GM21529 (cell line): ENCODE measurements around the gene CENPQ.
A peak's percentile ranks its signal among the peaks of the same experiment; 100 is the strongest.

Experiments used
- ATAC-seq: cut with Tn5 transposase; IDR thresholded peaks from one replicate; pipeline ENCODE4 v1.9.1; 2021; ENCODE audit not compliant: unreplicated experiment

CENPQ gene

DNA sequence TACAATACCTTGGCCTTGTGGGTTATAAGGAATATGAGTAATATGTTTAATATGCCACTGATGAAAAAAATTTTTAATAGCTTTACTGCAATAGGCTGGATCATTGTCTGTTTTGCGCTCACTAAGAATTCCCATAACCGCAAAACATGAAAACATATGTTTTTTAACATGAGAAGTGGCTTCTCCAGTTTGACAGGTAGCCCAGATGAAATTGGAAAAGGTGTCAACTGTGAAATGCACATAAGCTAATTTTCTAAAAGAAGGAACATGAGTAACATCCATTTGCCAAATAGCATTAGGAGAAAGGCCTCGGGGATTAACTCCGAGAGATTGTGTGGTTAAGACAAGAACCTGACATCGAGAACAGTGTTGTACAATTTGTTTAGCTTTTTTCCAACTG is 41.5 kb downstream of the CENPQ start:
- no peak for ATAC-seq

GRCh38 chr6:49506569-49507111 is 43.5 kb downstream of the CENPQ start:
- no peak for ATAC-seq

DNA sequence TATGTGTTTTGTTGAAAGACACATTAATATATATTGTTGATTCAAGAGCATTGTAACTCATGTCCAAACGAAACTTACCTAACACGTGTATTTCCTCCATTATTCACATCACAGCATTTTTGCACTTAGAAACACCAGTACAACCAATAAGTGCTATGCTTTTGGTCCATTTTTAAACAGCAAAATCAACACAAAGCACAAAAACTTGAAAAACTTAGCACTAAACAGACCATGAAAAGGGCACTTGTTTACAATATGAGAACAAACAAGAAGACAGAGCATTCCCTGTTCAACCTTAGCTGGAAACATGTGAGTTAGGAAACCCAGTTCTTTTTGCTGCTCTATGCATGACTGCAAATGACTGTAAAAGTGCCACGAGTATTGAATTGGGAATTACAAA is 46.2 kb downstream of the CENPQ start:
- ATAC-seq, result no peak

DNA sequence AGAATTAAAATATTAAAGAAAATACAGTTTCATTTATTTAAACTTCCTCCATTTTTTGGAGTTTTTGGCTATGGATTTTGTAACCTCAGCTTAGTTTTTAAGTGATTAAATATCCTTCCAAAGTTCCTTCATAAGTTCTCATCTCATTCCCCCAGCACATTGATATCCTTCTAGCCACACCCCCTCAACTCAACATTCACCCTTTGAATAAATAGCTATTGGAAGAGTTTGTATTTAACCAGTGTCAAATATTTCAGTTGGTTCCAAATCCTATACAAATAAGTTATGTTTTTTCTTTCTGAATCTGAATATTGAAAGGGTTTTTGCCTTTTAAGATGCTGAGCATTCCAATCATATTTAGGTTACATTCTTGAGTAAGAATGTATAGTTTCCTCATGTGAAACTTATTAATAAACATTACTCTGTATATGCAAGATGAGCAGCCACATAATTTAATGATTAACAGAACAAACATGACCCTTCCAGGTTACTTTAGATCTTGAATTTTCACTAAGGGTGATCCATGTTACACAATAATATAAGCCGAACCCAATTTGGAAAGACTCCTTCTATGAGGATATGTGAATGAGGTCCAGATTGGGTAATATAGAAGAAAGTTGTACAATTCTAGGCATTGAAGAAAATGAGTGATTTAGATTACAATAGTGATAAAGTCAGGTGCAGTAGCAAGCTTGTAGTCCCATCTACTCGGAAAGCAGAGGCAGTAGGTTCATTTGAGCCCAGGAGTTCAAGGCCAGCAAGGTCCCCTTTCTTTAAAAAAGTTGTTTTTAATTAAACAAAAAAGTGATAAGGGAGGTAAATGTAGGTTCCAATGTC is 50.2 kb downstream of the CENPQ start:
- ATAC-seq, result no peak

DNA sequence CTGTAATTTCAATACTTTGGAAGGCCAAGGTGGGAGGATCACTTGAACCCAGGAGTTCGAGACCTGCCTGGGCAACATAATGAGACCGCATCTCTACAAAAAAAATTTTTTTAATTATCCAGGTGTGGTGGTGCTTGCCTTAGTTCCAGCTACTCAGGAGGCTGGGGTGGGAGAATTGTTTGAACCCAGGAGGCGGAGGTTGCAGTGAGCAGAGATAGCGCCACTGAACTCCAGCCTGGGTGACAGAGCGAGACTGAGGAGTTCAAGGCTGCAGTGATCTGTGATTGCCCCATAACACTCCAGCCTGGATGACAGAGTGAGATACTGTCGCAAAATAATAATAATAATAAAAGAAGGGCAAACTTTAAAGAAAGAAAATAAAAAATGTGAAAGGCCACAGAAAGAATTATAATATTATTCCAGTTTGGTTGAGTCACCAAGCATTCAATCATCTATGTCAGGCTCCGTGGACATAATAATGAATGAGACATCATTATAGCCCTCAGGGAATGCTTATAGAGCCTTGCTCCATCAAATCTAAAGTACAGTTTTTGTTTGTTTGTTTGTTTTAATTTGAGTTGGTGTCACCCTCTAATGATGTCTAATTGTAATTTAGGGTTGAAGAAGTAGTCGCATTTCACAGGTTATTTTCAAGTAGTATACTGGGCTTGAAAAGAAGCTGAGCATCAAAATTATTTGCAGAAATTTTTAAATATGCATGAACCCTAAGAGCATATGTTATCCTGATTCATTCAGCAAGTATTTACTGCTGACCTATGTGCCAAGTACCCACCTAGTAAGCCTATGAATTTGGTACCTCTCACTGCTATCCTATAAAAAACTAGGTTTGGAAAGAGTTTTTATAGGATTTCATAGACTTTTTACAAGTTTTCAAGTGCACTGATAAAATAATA is 51.7 kb downstream of the CENPQ start:
- ATAC-seq, result no peak

DNA sequence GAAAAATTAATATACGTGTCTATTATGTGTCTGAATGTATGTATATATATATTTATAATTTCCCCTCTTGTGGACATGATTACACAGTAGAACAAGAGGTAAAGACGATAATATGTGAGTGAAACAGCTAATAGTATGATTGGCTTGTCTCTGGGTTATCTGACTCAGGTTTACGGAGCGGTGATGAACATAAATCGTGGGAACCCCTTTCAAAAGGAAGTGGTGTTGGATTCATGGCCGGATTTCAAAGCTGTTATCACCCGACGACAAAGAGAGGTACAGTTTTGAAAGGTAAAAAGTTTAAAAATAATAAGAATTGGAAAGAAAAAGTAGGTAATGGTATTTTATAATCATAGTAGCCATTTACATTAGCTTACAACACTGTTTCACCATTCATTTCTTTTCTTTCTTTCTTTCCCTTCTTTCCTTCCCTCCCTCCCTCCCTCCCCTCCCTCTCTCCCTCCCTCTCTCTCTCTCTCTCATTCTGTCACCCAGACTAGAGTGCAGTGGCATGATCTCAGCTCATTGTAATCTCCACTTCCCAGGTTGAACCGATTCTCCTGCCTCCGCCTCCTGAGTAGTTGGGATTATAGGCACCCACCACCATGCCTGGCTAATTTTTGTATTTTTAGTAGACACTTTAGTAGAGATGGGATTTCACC is 52.4 kb downstream of the CENPQ start:
- ATAC-seq, result no peak

GRCh38 chr6:49516147-49516505 is 53.0 kb downstream of the CENPQ start:
- ATAC-seq, result no peak

DNA sequence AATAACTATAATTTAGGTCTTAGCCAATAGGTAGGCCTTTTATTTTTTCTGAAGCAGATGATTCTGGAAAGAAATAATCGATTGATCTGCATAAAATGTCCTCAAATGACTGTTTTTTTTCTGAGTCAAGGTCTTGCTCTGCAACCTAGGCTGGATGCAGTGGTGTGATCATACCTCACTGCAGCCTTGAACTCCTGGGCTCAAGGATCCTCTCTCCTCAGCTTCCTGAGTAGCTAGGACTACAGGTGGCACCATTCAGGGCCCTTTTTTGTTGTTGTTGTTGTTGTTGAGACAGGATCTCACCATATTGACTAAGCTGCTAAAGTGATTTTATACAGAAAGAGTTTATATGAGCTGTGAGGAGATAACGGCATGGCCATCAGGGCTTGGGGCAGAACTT is 54.7 kb downstream of the CENPQ start:
- no peak for ATAC-seq

GRCh38 chr6:49519660-49520059 is 56.5 kb downstream of the CENPQ start:
- ATAC-seq, result peak; percentile 94

DNA sequence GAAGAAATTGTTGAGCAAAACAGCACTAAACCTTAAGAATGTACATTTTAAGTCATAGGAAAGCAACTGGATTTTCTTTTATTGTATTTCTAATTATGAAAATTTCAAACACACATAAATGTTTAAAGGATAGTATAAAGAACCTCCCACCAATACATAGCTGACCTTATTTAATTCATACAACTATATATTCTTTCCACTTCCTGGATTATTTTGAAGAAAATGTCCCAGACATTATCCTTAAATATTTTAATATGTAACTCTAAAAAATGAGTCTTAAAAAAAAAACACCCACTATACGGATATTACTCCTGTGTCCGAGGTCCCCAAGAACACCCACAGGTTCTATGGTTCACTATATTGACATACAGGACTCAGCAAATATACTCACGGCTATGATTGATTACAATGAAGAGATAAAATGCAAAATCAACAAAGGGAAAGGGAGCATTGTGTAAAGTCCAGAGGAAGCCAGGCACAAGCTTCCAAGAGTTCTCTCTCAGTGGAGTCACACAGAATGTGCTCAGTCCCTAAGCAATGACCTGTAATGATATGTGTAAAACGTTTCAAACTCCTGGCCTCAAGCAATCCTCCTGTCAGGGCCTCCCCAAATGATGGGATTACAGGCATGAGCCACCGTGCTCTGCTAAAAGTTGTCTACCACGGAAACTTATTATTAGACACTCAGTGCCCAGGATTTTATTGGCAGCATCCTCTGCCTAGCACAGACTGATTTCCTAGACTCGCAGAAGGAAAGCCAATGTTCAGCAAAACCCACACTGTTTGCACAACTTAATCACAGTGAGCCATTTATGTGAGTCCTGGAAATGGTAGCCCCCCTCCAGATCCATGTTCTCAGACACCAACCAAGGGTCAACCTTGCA is 59.8 kb downstream of the CENPQ start:
- ATAC-seq, result no peak

GRCh38 chr6:49523901-49524300 is 60.7 kb downstream of the CENPQ start:
- no peak for ATAC-seq

GRCh38 chr6:49524541-49524940 is 61.4 kb downstream of the CENPQ start:
- no peak for ATAC-seq

DNA sequence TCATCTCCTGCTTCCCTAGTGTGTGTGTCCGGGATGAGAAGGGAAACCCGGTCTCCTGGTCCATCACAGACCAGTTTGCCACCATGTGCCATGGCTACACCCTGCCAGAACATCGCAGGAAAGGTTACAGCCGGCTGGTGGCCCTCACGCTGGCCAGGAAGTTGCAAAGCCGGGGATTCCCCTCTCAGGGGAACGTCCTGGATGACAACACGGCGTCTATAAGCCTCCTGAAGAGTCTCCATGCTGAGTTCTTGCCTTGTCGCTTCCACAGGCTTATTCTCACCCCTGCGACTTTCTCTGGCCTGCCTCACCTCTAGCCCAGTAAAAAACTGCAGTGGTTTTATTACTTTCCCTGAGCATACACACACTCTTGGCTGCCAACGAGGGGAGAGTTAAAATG is 63.4 kb downstream of the CENPQ start:
- ATAC-seq, result no peak

DNA sequence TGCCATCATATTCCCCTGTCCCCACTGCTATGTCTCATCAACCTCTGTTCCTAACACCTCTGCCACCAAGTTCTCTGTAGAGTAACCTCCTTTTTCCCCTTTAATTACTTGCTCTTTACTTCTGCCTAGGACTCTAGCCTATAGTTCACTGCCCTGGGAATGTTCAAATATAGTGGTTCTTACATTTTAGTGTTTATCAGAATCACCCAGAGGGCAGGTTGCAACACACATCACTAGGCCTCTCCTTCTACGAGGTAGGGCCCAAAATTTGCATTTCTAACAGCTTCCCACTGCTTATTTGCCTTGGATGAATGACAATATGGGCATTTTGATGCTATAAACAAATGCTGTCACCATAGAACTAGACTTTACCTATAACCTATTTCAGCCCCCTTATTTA is 64.2 kb downstream of the CENPQ start:
- no peak for ATAC-seq

DNA sequence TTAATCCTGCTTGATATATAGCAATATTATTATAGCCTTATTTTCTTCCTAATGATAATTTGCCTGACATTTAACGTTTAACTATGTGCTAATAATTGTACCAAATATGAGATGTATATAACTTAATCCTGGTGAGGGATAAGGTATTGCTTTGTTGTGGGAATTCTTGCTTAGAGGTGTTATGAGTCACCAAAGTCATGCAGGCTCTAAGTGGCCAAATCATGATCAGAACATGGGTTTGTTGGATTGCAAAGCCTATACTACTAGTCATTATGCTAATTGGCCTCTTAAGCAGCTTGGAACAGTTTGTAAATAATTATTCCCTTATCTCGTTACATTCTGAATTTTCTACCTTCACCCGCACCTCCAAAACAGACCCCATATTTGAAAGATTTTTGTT is 65.4 kb downstream of the CENPQ start:
- ATAC-seq, result no peak

GRCh38 chr6:49530141-49530776 is 67.1 kb downstream of the CENPQ start:
- no peak for ATAC-seq

- peak; percentile 89 for ATAC-seq
Measured at GRCh38 chr6:49531774-49532569, 68.8 kb downstream of the CENPQ start.

- no peak for ATAC-seq
Measured at GRCh38 chr6:49535795-49536194, 72.6 kb downstream of the CENPQ start.

DNA sequence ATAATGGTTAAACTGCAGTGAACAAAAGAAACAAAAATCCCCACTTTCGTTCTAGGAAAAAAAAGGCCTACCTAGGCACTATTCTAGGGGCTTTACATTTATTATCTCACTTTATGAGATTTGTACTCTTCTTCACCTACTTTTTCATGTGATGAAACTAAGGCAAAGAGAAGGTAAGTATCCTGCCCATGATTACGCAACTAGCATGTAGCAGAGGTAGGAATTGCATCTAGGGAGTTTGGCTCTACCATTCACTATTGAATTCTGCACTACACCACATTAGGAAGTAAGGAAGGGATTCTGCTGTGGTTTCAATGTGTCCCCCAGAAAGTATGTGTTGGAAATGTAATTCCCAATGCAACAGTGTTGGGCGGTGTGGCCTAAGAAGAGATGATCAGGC is 75.9 kb downstream of the CENPQ start:
- ATAC-seq, result no peak
